GM21526 (cell line): ENCODE measurements around the gene FOXJ3.

Source experiments
- ATAC-seq: cut with Tn5 transposase; IDR thresholded peaks from one replicate; pipeline ENCODE4 v1.9.1; 2021; ENCODE audit warnings: moderate library complexity; ENCODE audit not compliant: unreplicated experiment, low FRiP score

FOXJ3 gene

DNA sequence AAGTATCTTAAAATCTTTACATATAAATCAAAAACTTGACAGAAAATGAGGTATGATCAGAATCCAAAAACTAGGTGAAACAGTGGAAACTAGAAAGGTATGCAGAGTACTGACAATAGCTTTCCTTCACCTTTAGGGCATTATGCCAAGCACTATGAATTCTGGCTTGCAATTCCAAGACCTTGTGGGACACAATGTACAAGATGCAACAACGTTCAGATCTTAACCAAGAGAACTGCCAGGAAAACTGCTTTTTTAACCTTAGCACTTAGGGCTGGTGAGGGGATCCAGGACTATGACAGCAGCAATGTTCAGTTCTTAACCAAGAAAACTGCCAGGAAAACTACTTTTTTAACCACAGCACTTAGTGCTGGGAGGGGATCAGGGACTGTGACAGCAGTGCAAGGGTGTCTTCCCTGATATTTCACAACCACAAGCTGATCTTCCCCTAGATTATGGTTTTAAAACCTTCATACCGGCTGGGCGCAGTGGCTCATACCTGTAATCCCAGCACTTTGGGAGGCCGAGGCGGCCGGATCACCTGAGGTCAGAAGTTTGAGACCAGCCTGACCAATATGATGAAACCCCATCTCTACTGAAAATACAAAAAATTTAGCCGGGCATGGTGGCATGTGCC is 22.3 kb downstream of the FOXJ3 start:
- ATAC-seq, result no peak

DNA sequence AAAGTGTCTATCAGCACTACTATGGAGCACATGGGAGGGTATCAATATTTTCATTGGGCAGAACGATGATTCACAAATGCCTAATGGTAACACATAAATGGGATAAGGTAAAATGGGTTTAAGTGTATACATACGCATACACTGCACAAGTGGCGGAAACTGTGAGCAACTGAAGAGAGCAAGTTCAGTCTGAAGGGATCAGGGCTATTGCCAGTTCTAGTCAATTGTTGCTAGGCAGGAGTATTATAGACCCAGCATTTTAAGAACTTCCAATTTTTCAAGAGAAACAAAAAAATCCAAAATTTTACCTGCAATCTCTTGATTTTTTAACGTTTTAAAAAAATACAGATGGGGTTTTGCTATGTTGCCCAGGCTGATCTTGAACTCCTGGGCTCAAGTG is 23.1 kb downstream of the FOXJ3 start:
- no peak for ATAC-seq

DNA sequence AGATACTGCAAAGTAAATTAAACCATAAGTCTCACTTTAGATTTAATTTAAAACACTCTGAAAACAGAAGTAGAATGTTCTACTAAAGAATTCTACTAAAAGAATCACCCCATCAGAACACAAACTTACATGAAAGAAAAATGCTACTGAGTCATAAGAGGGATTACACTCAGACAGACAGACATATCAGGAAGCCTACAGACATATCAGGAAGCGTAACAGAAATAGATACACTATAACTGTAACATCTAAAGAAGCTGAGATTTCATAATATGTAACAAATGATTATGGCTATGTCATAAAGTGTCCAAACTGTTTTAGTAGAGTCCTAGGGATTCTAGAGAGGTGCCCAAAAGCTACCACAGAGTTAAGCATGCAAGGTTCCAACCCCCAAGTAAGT is 23.9 kb downstream of the FOXJ3 start:
- no peak for ATAC-seq

DNA sequence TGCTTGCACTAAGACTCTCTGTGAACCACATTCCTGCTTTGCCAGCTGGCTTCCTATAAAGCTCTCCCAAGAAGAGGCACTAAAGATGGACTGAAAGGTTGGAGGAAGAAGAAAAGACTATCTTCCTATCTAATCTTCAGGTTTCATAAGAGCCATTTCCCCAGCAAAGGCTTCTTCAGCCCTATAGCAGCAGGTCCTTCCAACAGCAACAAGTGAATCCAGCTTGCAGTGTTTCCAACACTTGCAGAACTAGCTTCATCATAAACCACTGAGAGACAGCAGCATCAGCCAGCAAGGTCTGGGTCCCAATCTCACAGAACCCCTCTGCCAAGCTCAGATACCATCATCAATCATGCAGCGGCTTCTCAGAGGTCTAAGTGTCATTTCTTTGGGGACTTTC is 28.1 kb downstream of the FOXJ3 start:
- no peak for ATAC-seq

DNA sequence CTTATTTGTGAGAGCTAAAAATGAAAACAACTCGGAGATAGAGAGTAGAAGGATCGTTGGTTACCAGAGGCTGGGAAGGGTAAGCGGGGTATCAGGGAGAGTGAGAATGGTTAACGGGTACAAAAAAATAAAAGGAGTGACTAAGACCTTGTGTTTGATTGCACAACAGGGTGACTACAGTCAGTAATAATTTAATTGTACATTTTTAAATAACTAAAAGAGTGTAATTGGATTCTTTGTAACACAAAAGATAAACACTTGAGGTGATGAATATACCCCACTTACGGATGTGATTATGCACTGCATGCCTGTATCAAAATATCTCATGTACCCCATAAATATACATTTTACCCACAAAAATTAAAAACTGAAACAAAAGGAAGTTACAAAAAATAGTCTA is 29.4 kb downstream of the FOXJ3 start:
- no peak for ATAC-seq

DNA sequence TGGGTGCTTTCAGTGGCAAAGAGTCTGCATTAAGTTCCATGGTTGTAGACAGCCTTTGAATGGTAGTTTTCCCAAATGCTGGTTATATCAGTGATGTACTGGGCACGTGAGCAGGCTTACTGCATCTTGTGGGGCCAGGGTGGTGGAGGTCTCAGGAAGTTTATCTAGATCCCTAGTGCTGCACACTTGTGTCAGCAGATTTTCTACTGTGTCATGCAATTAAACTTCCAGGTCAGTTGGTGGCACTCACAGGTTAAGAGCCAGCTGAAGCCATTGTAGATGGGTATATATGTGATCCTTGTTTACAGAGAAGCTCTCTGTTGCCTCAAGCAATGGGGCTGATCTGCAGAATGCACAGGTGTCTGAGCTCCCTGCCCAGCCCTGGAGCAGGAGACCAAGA is 33.0 kb downstream of the FOXJ3 start:
- no peak for ATAC-seq

DNA sequence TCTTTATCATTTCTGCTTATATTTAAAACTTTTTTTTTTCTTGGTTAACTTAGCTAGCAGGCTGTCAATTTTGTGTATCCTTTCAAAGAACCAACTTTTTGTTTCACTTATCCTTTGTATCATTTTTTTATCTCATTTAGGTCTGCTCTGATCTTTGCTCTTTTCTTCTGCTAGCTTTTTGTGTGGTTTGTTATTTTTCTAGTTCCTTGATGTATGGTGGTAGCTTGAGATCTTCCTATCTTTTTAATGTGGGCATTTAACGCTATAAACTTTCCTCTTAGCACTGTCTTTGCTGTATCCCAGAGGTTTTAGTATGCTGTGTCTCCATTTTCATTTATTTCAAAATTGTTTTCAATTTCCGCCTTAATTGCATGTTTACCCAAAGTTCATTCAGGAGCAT is 36.5 kb downstream of the FOXJ3 start:
- ATAC-seq, result no peak

DNA sequence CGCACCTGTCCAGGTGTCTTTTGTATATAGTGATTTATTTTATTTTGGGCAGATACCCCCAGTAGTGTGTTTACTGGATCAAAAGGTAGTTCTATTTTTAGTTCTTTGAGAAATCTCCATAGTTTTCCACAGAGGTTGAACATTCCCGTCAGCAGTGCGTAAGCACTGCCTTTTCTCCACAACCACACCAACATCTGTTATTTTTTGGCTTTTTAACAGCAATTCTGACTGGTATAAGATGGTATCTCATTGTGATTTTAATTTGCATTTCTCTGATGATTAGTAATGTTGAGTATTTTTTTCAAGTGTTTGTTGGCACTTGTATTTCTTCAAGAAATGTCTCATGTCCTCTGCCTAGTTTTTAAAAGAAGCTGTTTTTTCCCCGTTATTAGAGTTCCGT is 39.2 kb downstream of the FOXJ3 start:
- no peak for ATAC-seq

DNA sequence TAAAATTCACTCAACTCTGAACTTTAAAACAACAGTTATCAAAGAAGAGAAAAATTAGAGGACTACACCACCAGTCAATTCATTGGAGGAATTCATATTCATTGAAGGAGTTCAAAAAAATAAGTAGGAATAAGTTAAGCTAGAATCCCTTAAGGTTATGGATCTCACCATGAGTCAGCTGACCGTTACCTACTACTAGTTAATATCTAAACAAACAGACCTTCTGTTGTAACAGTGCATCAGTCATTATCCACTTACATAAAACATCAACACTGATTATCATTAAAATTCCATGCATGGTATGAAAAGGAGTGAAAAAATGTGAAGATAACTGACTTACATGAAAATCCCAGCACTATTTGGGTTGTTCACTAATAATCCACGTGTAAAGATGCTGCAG is 44.9 kb downstream of the FOXJ3 start:
- no peak for ATAC-seq

DNA sequence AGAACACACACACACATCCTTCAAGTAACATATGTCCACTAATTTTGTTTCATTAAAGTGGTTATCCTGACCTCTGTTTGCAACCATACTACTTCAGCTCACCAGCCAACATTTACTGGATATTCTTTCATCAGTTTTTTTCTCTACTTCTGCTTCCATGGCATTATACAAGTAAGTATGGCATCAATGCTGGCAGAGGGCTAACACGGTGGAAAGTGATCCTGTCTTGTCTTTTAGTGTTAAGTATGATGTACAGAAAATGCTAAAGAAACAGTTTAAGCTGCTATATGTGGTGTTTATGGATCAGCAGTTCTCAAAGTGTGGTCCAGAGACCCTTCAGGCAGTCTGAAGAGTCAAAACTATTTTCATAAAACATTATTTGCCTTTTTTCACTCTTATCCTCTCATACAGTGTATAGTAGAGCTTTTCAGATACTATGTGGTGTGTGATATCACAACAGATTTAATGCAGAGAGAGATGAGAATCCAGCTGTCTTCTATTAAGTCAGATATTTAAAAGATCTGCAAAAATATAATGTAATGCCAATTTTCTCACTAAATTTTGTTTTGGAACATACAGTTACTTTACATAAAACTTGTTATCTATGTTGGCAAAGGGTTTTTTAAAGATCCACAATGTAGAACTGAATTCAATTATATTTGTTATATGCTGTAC is 46.6 kb downstream of the FOXJ3 start:
- ATAC-seq, result no peak

DNA sequence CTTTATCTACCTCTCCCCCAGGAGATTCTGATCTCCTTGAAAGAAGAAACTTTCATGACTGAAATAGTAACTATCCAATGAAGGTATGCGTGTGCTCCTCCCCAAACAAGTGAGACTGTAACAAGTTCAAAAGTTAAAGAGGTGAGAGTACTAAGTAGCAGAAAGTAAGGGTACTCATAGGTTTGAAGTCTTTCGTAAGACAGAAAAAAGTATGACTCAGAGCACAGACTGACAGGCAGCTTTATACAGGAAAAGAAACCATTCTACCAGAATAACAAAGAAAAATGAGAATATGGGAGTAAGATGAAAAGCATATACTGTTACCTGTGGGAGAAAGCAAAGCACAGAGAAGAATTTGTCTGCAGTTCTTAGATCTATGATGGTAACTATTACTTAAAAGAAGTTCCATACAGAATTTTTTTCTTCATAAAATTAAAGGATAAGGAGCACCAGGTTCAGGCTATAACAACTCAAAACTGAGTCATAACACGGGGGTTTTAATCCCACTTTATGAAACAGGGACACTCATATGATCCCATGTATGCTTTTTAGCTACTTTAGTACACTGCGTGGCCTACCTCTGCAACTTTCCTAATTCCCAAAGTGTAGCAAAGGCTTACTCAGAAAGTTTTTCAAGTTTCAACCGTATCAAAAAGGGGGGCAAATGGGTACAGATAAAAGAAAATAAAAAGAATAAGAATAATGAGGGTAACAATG is 52.0 kb downstream of the FOXJ3 start:
- ATAC-seq, result no peak

DNA sequence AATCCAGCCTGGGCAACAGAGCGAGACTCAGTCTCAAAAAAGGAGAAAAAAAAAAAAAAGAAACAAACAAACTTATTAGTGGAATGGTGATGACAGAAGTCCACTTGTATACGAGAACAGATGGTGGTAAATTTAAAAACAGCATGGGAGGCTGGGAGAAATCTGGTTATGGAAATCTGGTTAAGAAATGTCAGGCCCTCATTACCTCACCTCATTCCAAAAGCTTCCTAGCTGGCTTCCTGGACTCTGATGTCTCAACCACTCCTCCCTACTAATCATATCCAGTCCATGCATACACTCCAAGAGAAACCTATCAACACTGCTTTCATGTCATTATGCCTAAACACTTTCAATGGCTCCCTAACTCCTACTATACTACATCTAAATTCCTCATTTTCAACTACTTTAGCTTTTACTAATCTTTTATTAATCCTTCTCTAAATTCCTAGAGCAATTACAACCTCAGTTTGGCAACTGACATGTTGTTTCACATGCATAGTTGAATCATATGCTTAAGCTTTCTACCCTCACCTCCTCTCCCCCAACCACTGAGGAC is 52.9 kb downstream of the FOXJ3 start:
- no peak for ATAC-seq

DNA sequence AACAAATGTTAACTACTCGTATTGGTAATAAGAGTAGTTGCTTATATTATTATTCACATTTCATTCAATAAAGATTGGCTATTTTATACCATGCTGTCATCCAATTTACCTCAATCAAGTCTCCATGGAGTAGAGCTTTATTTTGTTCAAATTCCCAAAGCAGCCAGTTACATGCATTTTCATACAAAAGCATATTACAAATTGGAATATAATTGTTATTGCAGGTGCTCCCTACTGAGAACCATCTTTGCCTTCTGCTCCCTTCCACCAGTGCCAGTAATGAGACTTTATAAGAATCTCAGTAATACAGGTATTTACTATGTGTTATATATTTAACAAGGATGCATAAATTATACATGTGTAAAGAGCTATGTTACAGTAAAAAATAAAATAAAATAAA is 54.2 kb downstream of the FOXJ3 start:
- ATAC-seq, result no peak

DNA sequence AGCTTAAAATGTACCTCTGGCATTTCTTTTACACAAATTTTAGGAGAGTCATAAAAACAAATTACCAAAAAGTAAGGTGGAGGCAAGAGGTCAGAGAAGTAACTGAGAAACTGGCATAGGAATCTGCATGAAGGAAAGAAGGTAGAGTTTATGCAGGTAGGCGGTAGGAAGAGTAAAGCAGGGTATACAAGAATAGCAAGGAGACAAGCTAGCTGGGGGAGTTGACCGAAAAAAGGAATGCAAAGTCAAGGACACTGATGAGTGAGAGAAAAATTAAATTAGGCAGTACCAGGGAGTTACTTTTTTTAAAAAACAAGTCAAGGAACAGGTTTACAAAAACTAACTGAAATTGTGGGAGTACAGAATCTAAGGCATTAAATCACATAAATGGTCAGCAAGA is 56.0 kb downstream of the FOXJ3 start:
- no peak for ATAC-seq

DNA sequence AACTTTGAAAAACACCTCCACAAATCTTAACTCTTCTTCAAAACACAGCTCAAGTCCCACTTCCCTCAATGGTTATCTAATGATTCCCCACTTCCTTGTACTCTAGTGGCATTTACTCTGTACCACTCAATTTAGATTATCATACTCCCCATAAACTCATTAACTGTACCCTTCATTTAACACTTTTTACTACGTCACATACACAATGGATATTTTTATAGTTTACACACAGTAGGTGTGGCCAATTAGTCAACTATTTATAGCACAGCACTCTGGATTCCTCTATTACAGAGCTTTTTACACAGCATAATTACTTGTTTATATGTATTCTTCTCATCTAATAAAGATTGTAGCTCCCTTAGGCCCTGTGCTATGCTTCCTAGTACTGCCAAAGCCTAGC is 62.1 kb downstream of the FOXJ3 start:
- ATAC-seq, result no peak

DNA sequence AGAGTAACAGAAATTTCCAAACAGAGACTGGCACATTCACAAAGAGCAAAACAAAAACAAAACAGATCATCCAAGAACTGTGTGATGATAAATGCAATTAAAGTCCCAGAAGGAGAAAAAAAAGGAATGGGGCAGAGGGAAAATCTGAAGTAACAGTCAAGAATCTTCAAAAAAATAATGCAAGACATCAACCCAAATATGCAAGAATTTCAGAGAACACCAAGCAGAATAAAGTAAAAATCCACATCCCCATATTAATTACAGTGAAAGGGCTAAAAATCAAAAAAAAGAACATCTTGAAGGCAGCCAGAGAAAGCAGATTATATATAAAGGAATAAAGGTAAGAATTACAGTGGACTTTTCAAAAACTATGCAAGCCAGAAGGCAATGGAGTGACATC is 67.1 kb downstream of the FOXJ3 start:
- no peak for ATAC-seq

DNA sequence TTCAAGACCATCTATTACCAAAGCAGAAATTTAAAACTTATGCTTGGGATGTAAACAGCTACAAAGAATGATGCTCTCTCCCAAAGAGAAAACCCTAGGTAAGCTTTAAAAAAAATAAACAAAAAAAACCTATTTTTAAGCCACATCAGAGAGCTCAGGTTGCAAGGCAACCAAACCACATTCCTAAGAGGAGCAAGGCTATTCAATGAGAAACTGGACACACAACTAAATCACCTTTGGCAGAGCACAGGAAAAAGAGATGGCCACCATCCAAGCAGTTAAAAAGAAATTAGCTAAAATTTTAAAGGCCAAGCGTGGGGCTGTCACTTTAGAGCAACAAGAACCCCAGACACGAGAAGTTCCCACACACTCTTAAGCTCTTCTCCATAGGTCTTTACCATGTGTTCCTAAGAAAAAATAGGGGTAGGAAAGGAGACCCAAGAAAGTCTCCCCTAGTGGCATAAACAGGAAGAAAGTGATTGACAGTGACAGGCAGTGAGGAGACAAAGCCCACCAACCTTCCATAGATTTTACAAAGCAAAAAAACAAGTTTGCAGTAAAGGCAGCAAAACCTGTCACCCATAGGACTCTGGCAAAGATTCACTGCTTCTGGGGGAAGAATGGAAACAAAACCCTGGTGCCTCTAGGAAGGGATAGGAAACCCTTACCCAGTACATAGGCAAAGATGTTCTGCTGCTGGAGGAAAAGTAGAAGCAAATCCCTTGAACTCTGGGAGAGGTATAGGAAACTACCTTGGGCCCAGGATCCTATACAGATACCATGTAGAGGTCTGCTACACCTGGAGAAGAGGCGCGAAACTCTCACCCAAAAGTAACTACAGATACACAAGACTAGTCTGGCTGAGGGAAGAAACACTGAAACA is 68.5 kb downstream of the FOXJ3 start:
- no peak for ATAC-seq

DNA sequence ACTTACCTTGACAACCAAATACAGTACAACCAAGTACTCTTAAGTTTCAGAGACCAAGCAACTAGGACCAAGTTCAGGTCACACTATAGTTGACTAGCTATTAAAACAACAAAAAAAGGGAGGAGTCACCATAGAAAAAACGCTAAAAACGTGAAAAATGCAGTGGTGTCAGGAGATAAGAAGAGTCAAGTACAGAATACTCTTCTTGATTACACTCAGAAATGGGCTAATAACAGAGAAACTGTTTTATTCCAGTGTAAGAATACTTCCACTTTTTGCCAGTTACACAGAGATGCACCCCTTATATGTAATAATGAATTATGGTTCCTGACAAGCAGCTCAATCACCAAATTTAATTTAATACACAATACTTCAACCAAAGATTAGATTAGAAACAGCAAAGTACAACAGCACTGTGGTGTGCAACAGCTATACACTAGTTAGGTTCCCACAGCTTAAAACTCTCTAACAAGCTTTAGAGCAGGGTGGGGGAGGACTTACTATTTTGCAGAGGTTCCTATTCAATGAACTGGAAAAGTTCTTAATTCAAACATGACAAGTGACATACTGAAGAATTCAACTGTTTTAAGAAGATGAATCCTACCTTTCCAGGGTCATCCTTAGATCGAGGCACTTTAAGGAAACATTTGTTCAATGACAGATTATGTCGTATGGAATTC is 70.4 kb downstream of the FOXJ3 start:
- ATAC-seq, result no peak

DNA sequence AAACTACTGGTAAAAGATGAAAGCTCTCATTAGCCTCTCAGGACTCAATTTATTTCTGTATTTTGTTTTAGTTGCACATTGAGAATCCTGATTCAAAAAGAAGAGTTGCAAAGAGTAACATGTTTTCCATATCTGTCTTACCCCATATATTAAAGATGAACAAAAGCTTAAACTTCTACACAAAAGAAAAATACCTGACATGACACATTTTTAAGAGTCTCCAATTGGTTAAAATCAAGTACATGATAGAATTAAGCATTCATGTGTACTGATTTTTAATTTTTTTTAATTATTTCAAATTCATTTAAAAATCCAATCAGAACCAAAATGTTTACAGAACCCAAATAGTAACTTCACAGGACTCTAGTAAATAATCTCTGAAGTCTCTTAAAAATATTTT is 72.0 kb downstream of the FOXJ3 start:
- ATAC-seq, result no peak

DNA sequence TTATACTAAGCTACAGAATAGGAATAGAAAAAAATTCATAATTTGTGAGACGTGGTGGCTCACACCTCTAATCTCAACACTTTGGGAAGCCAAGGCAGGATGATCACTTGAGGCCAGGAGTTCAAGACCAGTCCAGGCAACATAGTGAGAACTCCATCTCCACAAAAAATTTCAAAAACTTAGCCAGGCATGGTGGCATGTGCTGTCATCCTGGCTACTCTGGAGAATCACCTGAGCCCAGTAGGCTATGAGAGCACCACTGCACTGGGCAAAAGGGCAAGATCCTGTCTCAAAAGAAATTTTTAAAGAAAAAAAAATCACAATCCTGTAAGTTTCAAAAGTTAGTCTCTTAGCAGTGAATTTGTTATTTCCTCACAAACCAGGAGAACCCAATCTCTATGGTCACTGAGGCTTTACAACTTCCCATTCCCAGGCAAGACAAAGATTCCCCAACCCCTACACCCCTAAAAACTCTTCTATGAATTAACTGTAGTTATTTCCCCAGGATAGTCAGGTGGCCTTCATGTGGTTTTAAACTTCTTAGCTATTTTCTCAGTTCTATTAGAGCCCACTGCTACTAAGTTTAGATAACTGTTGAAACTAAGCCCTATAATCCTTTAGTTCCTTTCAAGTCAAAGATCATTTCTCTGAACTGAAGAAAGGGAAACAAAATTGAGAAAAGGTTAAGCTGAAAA is 74.5 kb downstream of the FOXJ3 start:
- no peak for ATAC-seq
